ENCODE data around the gene SMAD3. TPM values are rescaled to one million over a fixed set of nuclear protein-coding genes. Genes with fewer than 3 reads are reported as not detected.
A peak's percentile ranks its signal among the peaks of the same experiment; 100 is the strongest.

The SMAD3 gene
- total and polyA plus RNA-seq, 2 of the 4 experiments (the other 2 are of a cell fraction) = 71.0 to 177 TPM

DNA sequence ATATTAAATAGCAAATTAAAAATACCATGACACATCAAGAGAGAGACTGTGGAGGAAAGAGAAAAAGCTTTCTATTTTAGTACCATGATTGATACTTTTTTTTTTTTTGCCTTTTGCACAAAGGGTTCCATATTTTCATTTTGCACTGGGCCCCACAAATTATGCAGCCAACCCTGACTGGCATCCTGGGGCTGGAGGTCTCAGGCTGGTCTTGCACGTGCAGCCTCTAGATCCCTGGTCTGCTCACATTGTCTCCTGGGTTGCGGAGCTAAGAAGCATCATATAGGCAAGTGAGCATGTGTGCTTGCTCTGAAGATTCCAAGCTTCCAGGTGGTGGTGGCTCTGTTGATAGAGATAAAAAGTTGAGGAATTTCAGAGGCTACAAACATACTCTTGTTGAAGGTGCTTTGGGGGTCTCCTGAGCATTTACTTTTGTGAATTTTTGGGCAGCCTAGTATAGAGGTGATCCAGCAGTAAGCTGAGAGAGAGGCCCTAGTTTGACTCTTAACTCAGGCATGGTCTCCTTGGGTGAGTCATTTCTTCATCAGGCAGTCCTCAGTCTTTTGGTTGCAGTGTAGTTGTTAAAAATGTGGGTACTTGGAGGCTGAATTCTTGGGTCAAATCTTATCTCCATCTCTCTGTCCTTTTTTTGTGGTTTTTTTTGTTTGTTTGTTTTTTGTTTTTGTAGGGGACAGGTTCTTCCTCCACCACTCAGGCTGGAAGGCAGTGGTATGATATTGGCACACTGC lies 31.3 kb downstream of the SMAD3 start:
- no peak overlapping the region for H2AK9ac ChIP-seq (replicated peaks; ENCODE audit: low read depth, low read length, poor library complexity)
- TF ChIP-seq MXI1 (IDR thresholded peaks at IDR 0.05; ENCODE audit: borderline replicate concordance, low read depth, low read length) (no peak), BHLHE40 (IDR thresholded peaks at IDR 0.05; ENCODE audit: low read depth, low read length) (no peak), FOS (IDR thresholded peaks at IDR 0.05; ENCODE audit: low read depth, low read length) (0 out of 2 replicates have a peak, but pooled peaks have one; percentile 37)
- TF ChIP-seq, protein P1, sequence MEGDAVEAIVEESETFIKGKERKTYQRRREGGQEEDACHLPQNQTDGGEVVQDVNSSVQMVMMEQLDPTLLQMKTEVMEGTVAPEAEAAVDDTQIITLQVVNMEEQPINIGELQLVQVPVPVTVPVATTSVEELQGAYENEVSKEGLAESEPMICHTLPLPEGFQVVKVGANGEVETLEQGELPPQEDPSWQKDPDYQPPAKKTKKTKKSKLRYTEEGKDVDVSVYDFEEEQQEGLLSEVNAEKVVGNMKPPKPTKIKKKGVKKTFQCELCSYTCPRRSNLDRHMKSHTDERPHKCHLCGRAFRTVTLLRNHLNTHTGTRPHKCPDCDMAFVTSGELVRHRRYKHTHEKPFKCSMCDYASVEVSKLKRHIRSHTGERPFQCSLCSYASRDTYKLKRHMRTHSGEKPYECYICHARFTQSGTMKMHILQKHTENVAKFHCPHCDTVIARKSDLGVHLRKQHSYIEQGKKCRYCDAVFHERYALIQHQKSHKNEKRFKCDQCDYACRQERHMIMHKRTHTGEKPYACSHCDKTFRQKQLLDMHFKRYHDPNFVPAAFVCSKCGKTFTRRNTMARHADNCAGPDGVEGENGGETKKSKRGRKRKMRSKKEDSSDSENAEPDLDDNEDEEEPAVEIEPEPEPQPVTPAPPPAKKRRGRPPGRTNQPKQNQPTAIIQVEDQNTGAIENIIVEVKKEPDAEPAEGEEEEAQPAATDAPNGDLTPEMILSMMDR (conservative IDR thresholded peaks at IDR 0.05; ENCODE audit: low read depth, low read length) = no peak
- peaks cover 15 to 93% of the 10 kb centered on the region in 2 experiments; a peak in 3 of 4 replicates for H3K79me1 ChIP-seq (ENCODE audit: low read depth in 1 of 2, low read length in 2 of 2)
- peak; percentile 35 for ATAC-seq (ENCODE audit: low read depth)
- in situ Hi-C loops (cut with MboI; ENCODE audit: low sequenced_read_pairs) (no loop called here), intact Hi-C loops (cut with micrococcal nuclease) (no loop called here), dilution Hi-C loops (cut with HindIII; ENCODE audit: low sequenced_read_pairs, unreplicated experiment) (no loop called here)
- no TSS peak for BruUV-seq (replicated peaks)
- H3K18ac ChIP-seq (ENCODE audit: low read depth, low read length) = peak overlapping the region; percentile 3; the same call in 1 of the 2 replicates
- H2AFZ ChIP-seq (replicated peaks; ENCODE audit: low read length, poor library complexity) = no peak overlapping the region
- H3K9ac ChIP-seq (ENCODE audit: low read depth, low read length) = peak overlapping the region; percentile 13; the same call in 1 of the 2 replicates
- H3K36me3 ChIP-seq (ENCODE audit: control insufficient read depth, insufficient read depth, low read length) = peaks cover 55% of the 10 kb centered on the region
- no peaks in the 10 kb centered on the region for H3K9me3 ChIP-seq (ENCODE audit: control insufficient read depth, insufficient read depth, low read length)
- H2BK5ac ChIP-seq (ENCODE audit: low read depth, low read length, poor library complexity, severe bottlenecking) = peak overlapping the region; percentile 70
- peak overlapping the region in 1 of 2 experiments; percentile 49; a peak in 2 of 4 replicates for H4K8ac ChIP-seq (ENCODE audit: low read depth in 2 of 2, low read length in 2 of 2)
- DNase-seq = peak; percentile 72
- peaks cover 94% of the 10 kb centered on the region for H4K20me1 ChIP-seq (ENCODE audit: insufficient read depth, low read length)
- H3K23ac ChIP-seq (ENCODE audit: low read depth, low read length) = peak overlapping the region; percentile 59
- peak overlapping the region; percentile 51; the same call in 1 of the 3 replicates for H2BK15ac ChIP-seq (ENCODE audit: low read depth, low read length)
- H4K5ac ChIP-seq (ENCODE audit: low read depth, low read length) = no peak overlapping the region
- peak overlapping the region; percentile 65 for H3K14ac ChIP-seq (replicated peaks; ENCODE audit: low read depth, low read length)
- H2BK20ac ChIP-seq (ENCODE audit: low read depth, low read length) = peak overlapping the region; percentile 33; the same call in 1 of the 2 replicates
- 0 out of 2 replicates have a peak overlapping the region, but pooled peaks have one; percentile 16 for H2BK120ac ChIP-seq (ENCODE audit: low read depth, low read length)
- H2AK5ac ChIP-seq (ENCODE audit: low read depth, low read length) = peak overlapping the region; percentile 38; the same call in 1 of the 2 replicates
- peaks cover 70% of the 10 kb centered on the region for H3K9me1 ChIP-seq (ENCODE audit: insufficient read depth, low read length)
- POLR2A ChIA-PET (ENCODE audit: unreplicated experiment) = interaction anchor here (0.6 kb wide), 1 partner anchor 31 kb away, joined by 3 read pairs; no protein-coding TSS in a partner anchor
- peaks cover 53% of the 10 kb centered on the region for H3K4me1 ChIP-seq (ENCODE audit: control insufficient read depth, insufficient read depth, low read length)
- no peak overlapping the region for H3K4me3 ChIP-seq (ENCODE audit: insufficient read depth, low read depth, low read length)
- H3K56ac ChIP-seq (ENCODE audit: extremely low read depth, insufficient read depth, low read length) = no peak overlapping the region
- H3K4ac ChIP-seq (ENCODE audit: low read depth, low read length) = peak overlapping the region; percentile 65
- H4K91ac ChIP-seq (ENCODE audit: insufficient read depth, low read depth, low read length) = no peak overlapping the region; the same call in 1 of the 2 replicates
- CTCF ChIA-PET = interaction anchor here (0.7 kb wide), 1 partner anchor 566 kb away, joined by 3 read pairs; no protein-coding TSS in a partner anchor
- H3K27me3 ChIP-seq (ENCODE audit: control insufficient read depth, insufficient read depth, low read length) = no peaks in the 10 kb centered on the region
- H3K4me2 ChIP-seq (ENCODE audit: low read depth, low read length) = no peak overlapping the region
- 79% methylated on average over 2 of the region's 2 CpGs; no CpG with 5 or more reads in 1 of the 2 experiments for WGBS, 2 experiments (ENCODE audit: extremely low coverage in 2 of 2, insufficient read length in 1 of 2)
- peak overlapping the region; percentile 28 for H3K27ac ChIP-seq (ENCODE audit: insufficient read depth, low read length)
